Effector memory CD8-positive, alpha-beta T cell (primary cell): ENCODE measurements around the gene GMCL2.
A peak's percentile ranks its signal among the peaks of the same experiment; 100 is the strongest.

ENCODE experiments used
- ATAC-seq: fragments of 150-1000 bp; cut with Tn5 transposase; replicated peaks from 2 replicates; pipeline ENCODE4 v1.10.0; 2021; ENCODE audit warnings: mild to moderate bottlenecking, moderate library complexity
- DNase-seq, 3 experiments: peaks; one replicate each; pipeline ENCODE4 v3.0.0; 2021
- H3K27ac Mint-ChIP-seq, 2 donors: one replicate each; pipeline ENCODE4 v1.8.0; 2022; ENCODE audit warnings: mild to moderate bottlenecking in 2 of 2, mixed read lengths in 2 of 2, moderate library complexity in 2 of 2
- H3K27me3 Mint-ChIP-seq, 2 donors: one replicate each; pipeline ENCODE4 v1.8.0; 2022; ENCODE audit warnings: mixed read lengths in 2 of 2
- H3K36me3 Mint-ChIP-seq: one replicate; pipeline ENCODE4 v1.8.0; 2022; ENCODE audit warnings: mild to moderate bottlenecking, moderate library complexity, mixed read lengths; ENCODE audit not compliant: insufficient read depth
- H3K4me1 Mint-ChIP-seq, 2 donors: one replicate each; pipeline ENCODE4 v1.8.0; 2022; ENCODE audit warnings: low read depth in 2 of 2, mixed read lengths in 2 of 2
- H3K4me3 Mint-ChIP-seq, 2 donors: one replicate each; pipeline ENCODE4 v1.8.0; 2022; ENCODE audit warnings: mild to moderate bottlenecking in 2 of 2, mixed read lengths in 2 of 2, moderate library complexity in 2 of 2
- H3K9me3 Mint-ChIP-seq, 2 donors: one replicate each; pipeline ENCODE4 v1.8.0; 2022; ENCODE audit warnings: mixed read lengths in 2 of 2

The GMCL2 gene

GRCh38 chr5:178207917-178208280 lies 20.7 kb upstream of the GMCL2 start:
- Mint-ChIP-seq H3K4me1 (peaks cover 29 to 54% of the 10 kb centered on the region in 2 donors), H3K27me3 (no peaks in the 10 kb centered on the region), H3K4me3 (peak overlapping the region; percentile 25 to 27), H3K27ac (peak overlapping the region in 1 of 2 donors; percentile 90), H3K9me3 (no peaks in the 10 kb centered on the region), H3K36me3 (peaks cover 82% of the 10 kb centered on the region)
- ATAC-seq (no peak), DNase-seq (no peak)

GRCh38 chr5:178207183-178207916 lies 20.2 kb upstream of the GMCL2 start:
- peak overlapping the region; percentile 89 to 90 for H3K27ac Mint-ChIP-seq
- DNase-seq = no peak
- peaks cover 29 to 54% of the 10 kb centered on the region in 2 donors for H3K4me1 Mint-ChIP-seq

GRCh38 chr5:178206166-178207101 lies 19.3 kb upstream of the GMCL2 start:
- peak; percentile 16 for ATAC-seq
- Mint-ChIP-seq H3K27me3 (no peaks in the 10 kb centered on the region), H3K36me3 (peaks cover 67% of the 10 kb centered on the region), H3K9me3 (no peaks in the 10 kb centered on the region), H3K4me3 (peak overlapping the region; percentile 93 to 98), H3K4me1 (peaks cover 28 to 54% of the 10 kb centered on the region in 2 donors), H3K27ac (peak overlapping the region; percentile 52 to 89)
- DNase-seq = peak in 2 of 3 experiments; percentile 14 to 21

More at GRCh38 chr5:178207183-178207916, 20.2 kb upstream of the GMCL2 start:
- peaks cover 76% of the 10 kb centered on the region for H3K36me3 Mint-ChIP-seq
- H3K27me3 Mint-ChIP-seq = no peaks in the 10 kb centered on the region
- ATAC-seq = no peak
- peak overlapping the region; percentile 25 to 98 for H3K4me3 Mint-ChIP-seq
- H3K9me3 Mint-ChIP-seq = no peaks in the 10 kb centered on the region

- H3K27ac Mint-ChIP-seq = peak overlapping the region; percentile 52 to 89
- no peaks in the 10 kb centered on the region for H3K27me3 Mint-ChIP-seq
- H3K4me3 Mint-ChIP-seq = peak overlapping the region; percentile 93 to 98
- peaks cover 60% of the 10 kb centered on the region for H3K36me3 Mint-ChIP-seq
- H3K4me1 Mint-ChIP-seq = peaks cover 26 to 50% of the 10 kb centered on the region in 2 donors
- no peaks in the 10 kb centered on the region for H3K9me3 Mint-ChIP-seq
- ATAC-seq (no peak), DNase-seq (no peak)
These were observed 18.5 kb upstream of the GMCL2 start for GRCh38 chr5:178205749-178206047.

- Mint-ChIP-seq H3K9me3 (no peaks in the 10 kb centered on the region), H3K4me1 (peaks cover 26 to 46% of the 10 kb centered on the region in 2 donors), H3K27me3 (no peaks in the 10 kb centered on the region), H3K27ac (peak overlapping the region in 1 of 2 donors; percentile 89), H3K4me3 (peak overlapping the region; percentile 93 to 98), H3K36me3 (peaks cover 54% of the 10 kb centered on the region)
- DNase-seq (peak; percentile 42 to 50 (median 45)), ATAC-seq (peak; percentile 31)
These were observed 18.0 kb upstream of the GMCL2 start for GRCh38 chr5:178204935-178205748.

GRCh38 chr5:178204182-178204934 lies 17.2 kb upstream of the GMCL2 start, which contains the start of gene HNRNPAB:
Gene HNRNPAB, plus strand, starts transcription at chr5:178204533. Its CDS starts 305 bp downstream, at chr5:178204838.
- H3K27me3 Mint-ChIP-seq = no peaks in the 10 kb centered on the region
- peak within 1 kb of the TSS; percentile 96 to 99 for H3K27ac Mint-ChIP-seq
- H3K4me3 Mint-ChIP-seq = peak within 1 kb of the TSS; percentile 93 to 98
- DNase-seq (peak; percentile 95 to 97 (median 96)), ATAC-seq (peak; percentile 84)
- peaks cover 46% of the 10 kb centered on the region for H3K36me3 Mint-ChIP-seq
- peaks cover 23 to 39% of the 10 kb centered on the region in 2 donors for H3K4me1 Mint-ChIP-seq
- H3K9me3 Mint-ChIP-seq = no peaks in the 10 kb centered on the region

- H3K27me3 Mint-ChIP-seq = no peaks in the 10 kb centered on the region
- no peak for ATAC-seq
- H3K9me3 Mint-ChIP-seq = no peaks in the 10 kb centered on the region
- peak overlapping the region; percentile 96 to 99 for H3K27ac Mint-ChIP-seq
- no peak for DNase-seq
- peaks cover 19 to 32% of the 10 kb centered on the region in 2 donors for H3K4me1 Mint-ChIP-seq
- H3K4me3 Mint-ChIP-seq = peak overlapping the region; percentile 93 to 98
- H3K36me3 Mint-ChIP-seq = peaks cover 40% of the 10 kb centered on the region
These were observed 16.6 kb upstream of the GMCL2 start for GRCh38 chr5:178203670-178204181.

- Mint-ChIP-seq H3K27me3 (no peaks in the 10 kb centered on the region), H3K4me1 (peaks cover 13 to 23% of the 10 kb centered on the region in 2 donors), H3K4me3 (peak overlapping the region; percentile 31 to 55), H3K9me3 (no peaks in the 10 kb centered on the region), H3K27ac (no peak overlapping the region), H3K36me3 (peaks cover 28% of the 10 kb centered on the region)
- DNase-seq = no peak
- ATAC-seq = no peak
These were observed 15.4 kb upstream of the GMCL2 start for GRCh38 chr5:178202541-178202940.

GRCh38 chr5:178201927-178202235 lies 14.7 kb upstream of the GMCL2 start:
- Mint-ChIP-seq H3K9me3 (no peaks in the 10 kb centered on the region), H3K27me3 (no peaks in the 10 kb centered on the region), H3K4me3 (no peak overlapping the region), H3K4me1 (peaks cover 13 to 19% of the 10 kb centered on the region in 2 donors), H3K27ac (no peak overlapping the region), H3K36me3 (peaks cover 21% of the 10 kb centered on the region)
- ATAC-seq (no peak), DNase-seq (no peak)

- no peak for DNase-seq
- H3K4me3 Mint-ChIP-seq = no peak overlapping the region
- peaks cover 16% of the 10 kb centered on the region for H3K36me3 Mint-ChIP-seq
- H3K27ac Mint-ChIP-seq = no peak overlapping the region
- no peaks in the 10 kb centered on the region for H3K9me3 Mint-ChIP-seq
- no peak for ATAC-seq
- no peaks in the 10 kb centered on the region for H3K27me3 Mint-ChIP-seq
- peaks cover 10 to 15% of the 10 kb centered on the region in 2 donors for H3K4me1 Mint-ChIP-seq
These were observed 14.2 kb upstream of the GMCL2 start for GRCh38 chr5:178201221-178201926.

GRCh38 chr5:178199581-178200434 lies 12.6 kb upstream of the GMCL2 start:
- H3K27ac Mint-ChIP-seq = no peak overlapping the region
- no peaks in the 10 kb centered on the region for H3K27me3 Mint-ChIP-seq
- H3K4me3 Mint-ChIP-seq = no peak overlapping the region
- DNase-seq (no peak), ATAC-seq (no peak)
- peaks cover 6% of the 10 kb centered on the region for H3K36me3 Mint-ChIP-seq
- H3K4me1 Mint-ChIP-seq = peaks cover 5 to 10% of the 10 kb centered on the region in 2 donors
- no peaks in the 10 kb centered on the region for H3K9me3 Mint-ChIP-seq
